Prostate gland (tissue), 2 donors: ENCODE data around the gene PPP1R14C. TPM values are rescaled to one million over a fixed set of nuclear protein-coding genes. Genes with fewer than 3 reads are reported as not detected.
A peak's percentile ranks its signal among the peaks of the same experiment; 100 is the strongest.

Experiments used
- DNase-seq: peaks from one replicate; pipeline ENCODE4 v3.0.0-alpha.2; 2019; ENCODE audit warnings: low spot score
- H3K27ac ChIP-seq, 2 donors: fragments of 200-600 bp; sonication (generic); 2 replicates each; pipeline ENCODE4 v1.5.1; 2017 to 2019
- H3K27me3 ChIP-seq: fragments of 200-600 bp; sonication (generic); replicated peaks from 2 replicates; pipeline ENCODE4 v1.5.1; 2019; ENCODE audit not compliant: insufficient read depth
- H3K36me3 ChIP-seq, 2 donors: fragments of 200-600 bp; sonication (generic); 1 replicate in 1 of 2; 2 replicates in 1 of 2; pipeline versions ENCODE4 v1.5.1 to v1.8.1; 2017 to 2019
- H3K4me1 ChIP-seq: fragments of 200-600 bp; sonication (generic); replicated peaks from 2 replicates; pipeline ENCODE4 v1.5.1; 2019
- H3K4me3 ChIP-seq, 2 donors: fragments of 200-600 bp; sonication (generic); 2 replicates each; pipeline ENCODE4 v1.5.1; 2017 to 2019
- H3K9me3 ChIP-seq: fragments of 200-600 bp; sonication (generic); 2 replicates; pipeline ENCODE4 v1.5.1; 2017
- POLR2A ChIP-seq: fragments of 450-650 bp; IDR thresholded peaks from one replicate; pipeline ENCODE4 v1.6.1; 2016; ENCODE audit warnings: antibody characterized with exemption, mild to moderate bottlenecking
- POLR2AphosphoS5 ChIP-seq: sonication (generic); formaldehyde crosslinking; IDR thresholded peaks from one replicate; pipeline ENCODE4 v1.6.1; 2017; ENCODE audit warnings: antibody characterized with exemption
- WGBS: methylation state at CpG from one replicate; pipeline ENCODE4 v1.1.5; 2018; 5-methylcytosine and 5-hydroxymethylcytosine counted together
- intact Hi-C: fragments of 100-400 bp; cut with DNase I; formaldehyde crosslinking; loops from one replicate; pipeline ENCODE4 v1.14.2; 2022
- total RNA-seq, 2 donors: library from RNA; depleted of rRNA; stranded (reverse); fragments of >200 nt; gene quantifications; one replicate each; pipeline ENCODE4 v1.1.0, GENCODE V29; 2016
- TF ChIP-seq, protein P1 (sequence below), 4 experiments: fragments of 200-600 bp in 2 of 4; fragments of 450-650 bp in 2 of 4; sonication (generic) in 2 of 4; IDR thresholded peaks; 1 replicate in 3 of 4; 2 replicates in 1 of 4; pipeline ENCODE4 v1.5.1; 2016 to 2019; ENCODE audit warnings: antibody characterized with exemption in 4 of 4, mild to moderate bottlenecking in 2 of 4, moderate library complexity in 2 of 4

The PPP1R14C gene
- total RNA-seq, 2 donors from 2014 or later = 3.4 to 14.8 TPM

DNA sequence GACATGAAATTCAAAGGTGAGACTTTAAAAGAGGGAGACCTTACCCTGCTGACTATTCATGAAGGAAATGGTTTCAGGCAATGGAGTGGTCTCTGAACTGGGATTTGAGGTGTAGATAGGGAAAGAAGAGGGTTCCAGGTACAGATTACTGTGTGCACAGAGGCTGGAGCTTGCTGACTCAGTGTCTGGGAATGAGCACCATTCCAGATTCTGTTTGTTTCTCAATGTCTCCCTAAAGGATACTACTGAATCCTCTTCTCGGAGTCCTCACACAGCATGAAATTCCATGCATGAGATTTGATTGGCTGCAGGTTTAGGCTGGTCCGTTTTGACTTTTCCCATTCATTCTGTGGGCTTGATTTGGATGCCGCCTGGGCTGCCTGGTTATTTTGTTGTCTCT is 49.0 kb downstream of the PPP1R14C start:
- Histone ChIP-seq H3K4me3 (no peak overlapping the region), H3K4me1 (no peaks in the 10 kb centered on the region), H3K9me3 (no peaks in the 10 kb centered on the region), H3K36me3 (no peaks in the 10 kb centered on the region), H3K27me3 (peaks cover 6% of the 10 kb centered on the region), H3K27ac (no peak overlapping the region)
- WGBS = 97% methylated on average over 3 of the region's 3 CpGs
- intact Hi-C loops = no loop called here
- DNase-seq = no peak
- TF ChIP-seq POLR2A (no peak), POLR2AphosphoS5 (no peak)
- TF ChIP-seq, protein P1, sequence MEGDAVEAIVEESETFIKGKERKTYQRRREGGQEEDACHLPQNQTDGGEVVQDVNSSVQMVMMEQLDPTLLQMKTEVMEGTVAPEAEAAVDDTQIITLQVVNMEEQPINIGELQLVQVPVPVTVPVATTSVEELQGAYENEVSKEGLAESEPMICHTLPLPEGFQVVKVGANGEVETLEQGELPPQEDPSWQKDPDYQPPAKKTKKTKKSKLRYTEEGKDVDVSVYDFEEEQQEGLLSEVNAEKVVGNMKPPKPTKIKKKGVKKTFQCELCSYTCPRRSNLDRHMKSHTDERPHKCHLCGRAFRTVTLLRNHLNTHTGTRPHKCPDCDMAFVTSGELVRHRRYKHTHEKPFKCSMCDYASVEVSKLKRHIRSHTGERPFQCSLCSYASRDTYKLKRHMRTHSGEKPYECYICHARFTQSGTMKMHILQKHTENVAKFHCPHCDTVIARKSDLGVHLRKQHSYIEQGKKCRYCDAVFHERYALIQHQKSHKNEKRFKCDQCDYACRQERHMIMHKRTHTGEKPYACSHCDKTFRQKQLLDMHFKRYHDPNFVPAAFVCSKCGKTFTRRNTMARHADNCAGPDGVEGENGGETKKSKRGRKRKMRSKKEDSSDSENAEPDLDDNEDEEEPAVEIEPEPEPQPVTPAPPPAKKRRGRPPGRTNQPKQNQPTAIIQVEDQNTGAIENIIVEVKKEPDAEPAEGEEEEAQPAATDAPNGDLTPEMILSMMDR (IDR thresholded peaks at IDR 0.05) = no peak

DNA sequence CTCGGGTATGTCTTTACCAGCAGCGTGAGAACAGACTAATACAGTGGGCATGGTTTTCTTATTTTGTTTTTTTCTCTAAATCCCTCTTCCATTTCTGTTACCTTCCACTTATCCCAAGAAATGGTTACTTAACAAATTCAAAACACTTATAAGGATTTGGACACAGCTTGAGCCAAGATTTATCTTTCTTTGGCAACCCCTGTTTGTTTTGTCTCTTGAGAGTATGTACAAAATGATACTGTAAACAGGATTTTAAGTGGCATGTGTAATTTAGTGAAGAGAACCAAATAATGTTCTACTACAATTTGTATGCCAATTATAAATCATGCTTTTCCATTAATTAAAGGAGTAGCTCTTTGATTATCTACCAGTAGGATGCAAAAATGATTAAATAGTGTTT is 51.4 kb downstream of the PPP1R14C start:
- Histone ChIP-seq H3K27ac (no peak overlapping the region), H3K9me3 (no peaks in the 10 kb centered on the region), H3K4me3 (no peak overlapping the region), H3K36me3 (no peaks in the 10 kb centered on the region), H3K4me1 (no peaks in the 10 kb centered on the region), H3K27me3 (peaks cover 6% of the 10 kb centered on the region)
- intact Hi-C loops = no loop called here
- WGBS = 76% methylated on average over 2 of the region's 2 CpGs
- TF ChIP-seq POLR2A = no peak
- no peak for DNase-seq

DNA sequence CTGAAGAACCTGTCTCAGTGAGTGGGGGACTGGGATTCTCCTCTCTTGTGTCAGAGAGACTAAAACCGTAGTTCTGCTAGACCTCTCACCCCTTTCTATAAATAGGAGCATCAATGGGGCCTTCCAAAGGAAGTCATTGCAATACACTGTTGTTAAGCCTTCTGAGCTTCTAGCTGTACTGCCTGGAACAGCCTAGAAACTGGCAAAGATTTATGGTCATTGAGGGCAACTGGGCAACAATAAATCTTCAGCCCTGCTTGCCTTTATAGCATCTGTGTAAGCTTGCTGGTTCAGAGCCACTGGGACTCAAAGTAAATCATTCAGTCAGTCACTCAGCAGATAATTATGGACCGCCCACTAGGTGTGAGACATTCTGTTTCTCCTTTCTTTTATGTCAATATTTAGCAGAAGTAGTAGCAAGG is 53.2 kb downstream of the PPP1R14C start:
- H3K4me1 ChIP-seq = no peaks in the 10 kb centered on the region
- TF ChIP-seq, protein P1 (IDR thresholded peaks at IDR 0.05) = no peak
- peak; percentile 25 for TF ChIP-seq POLR2AphosphoS5
- no peaks in the 10 kb centered on the region for H3K9me3 ChIP-seq
- no peak for DNase-seq
- WGBS = 59% methylated on average over 2 of the region's 2 CpGs
- no peak overlapping the region for H3K4me3 ChIP-seq
- H3K36me3 ChIP-seq = no peaks in the 10 kb centered on the region
- H3K27me3 ChIP-seq = peaks cover under 1% of the 10 kb centered on the region
- intact Hi-C loops = no loop called here
- H3K27ac ChIP-seq = no peak overlapping the region

DNA sequence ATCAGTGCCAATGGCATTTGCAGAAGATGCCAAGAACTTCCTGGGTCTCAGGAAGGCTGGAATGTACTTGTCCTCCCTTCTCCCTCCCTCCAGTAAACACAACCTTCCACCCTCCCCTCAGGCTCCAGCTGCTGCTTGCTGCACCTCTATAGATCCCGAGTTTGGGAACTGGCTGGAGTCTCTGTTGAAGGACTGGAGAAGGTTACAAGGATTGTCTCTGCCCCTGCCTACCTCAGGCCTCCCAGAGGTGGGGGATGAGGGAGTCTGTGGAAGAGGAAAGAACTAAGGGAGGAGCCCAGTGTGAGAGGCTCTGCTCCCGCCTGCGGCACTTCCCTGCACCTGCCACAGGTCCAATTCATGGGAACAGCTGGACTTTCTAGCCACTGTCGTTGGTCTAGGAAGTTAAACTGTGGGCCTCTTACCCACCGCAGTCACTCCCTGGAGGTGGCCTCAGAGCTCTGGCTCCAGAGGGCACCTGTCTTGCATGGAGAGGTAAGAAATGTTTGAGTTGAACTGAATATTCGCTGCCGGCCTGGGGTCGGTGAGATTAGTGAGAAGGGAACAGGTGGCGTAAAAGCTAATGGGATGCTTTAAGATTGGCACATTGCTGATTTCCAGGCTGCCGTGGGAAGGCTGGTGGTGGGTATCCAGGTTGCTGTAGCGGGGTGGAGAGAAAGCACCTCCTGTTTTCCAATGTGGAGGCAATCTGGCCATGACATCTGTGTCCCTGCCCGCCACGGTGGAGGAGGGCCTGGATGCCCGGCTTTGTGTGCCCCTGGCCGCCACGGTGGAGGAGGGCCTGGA is 54.3 kb downstream of the PPP1R14C start:
- intact Hi-C loops = no loop called here
- Histone ChIP-seq H3K27ac (no peak overlapping the region), H3K4me1 (no peaks in the 10 kb centered on the region), H3K4me3 (no peak overlapping the region), H3K36me3 (no peaks in the 10 kb centered on the region), H3K9me3 (no peaks in the 10 kb centered on the region), H3K27me3 (no peaks in the 10 kb centered on the region)
- TF ChIP-seq, protein P1 (IDR thresholded peaks at IDR 0.05) = no peak
- TF ChIP-seq POLR2AphosphoS5 = no peak
- TF ChIP-seq POLR2A = no peak
- WGBS = 83% methylated on average over 16 of the region's 16 CpGs
- DNase-seq = no peak

DNA sequence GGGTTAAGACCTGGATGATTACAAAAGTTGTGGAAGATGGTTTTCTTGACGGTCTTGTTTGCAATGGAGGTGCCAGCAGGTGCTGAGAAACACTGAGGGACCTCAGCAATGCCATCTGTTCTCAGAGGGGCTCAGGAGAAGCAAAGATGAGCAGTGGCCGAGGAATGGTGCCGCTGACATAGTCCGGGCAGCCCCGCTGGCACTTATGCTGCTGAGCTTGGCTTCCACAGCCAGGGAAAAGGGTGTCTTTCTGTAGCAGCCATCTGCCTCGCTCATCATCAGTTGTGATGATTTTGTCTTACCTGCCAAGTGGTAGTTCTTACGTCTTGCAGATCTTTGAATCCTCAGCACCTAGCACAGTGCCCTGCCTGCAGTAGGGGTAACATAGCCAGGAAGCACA is 55.7 kb downstream of the PPP1R14C start:
- DNase-seq = no peak
- no peak overlapping the region for H3K4me3 ChIP-seq
- H3K4me1 ChIP-seq = no peaks in the 10 kb centered on the region
- H3K27ac ChIP-seq = no peak overlapping the region
- no peaks in the 10 kb centered on the region for H3K9me3 ChIP-seq
- H3K36me3 ChIP-seq = no peaks in the 10 kb centered on the region
- intact Hi-C loops = no loop called here
- H3K27me3 ChIP-seq = no peaks in the 10 kb centered on the region
- no peak for TF ChIP-seq POLR2A
- TF ChIP-seq, protein P1 (IDR thresholded peaks at IDR 0.05) = no peak
- 94% methylated on average over 7 of the region's 7 CpGs for WGBS
